ENCODE data around the gene ADRM1.

The ADRM1 gene

DNA sequence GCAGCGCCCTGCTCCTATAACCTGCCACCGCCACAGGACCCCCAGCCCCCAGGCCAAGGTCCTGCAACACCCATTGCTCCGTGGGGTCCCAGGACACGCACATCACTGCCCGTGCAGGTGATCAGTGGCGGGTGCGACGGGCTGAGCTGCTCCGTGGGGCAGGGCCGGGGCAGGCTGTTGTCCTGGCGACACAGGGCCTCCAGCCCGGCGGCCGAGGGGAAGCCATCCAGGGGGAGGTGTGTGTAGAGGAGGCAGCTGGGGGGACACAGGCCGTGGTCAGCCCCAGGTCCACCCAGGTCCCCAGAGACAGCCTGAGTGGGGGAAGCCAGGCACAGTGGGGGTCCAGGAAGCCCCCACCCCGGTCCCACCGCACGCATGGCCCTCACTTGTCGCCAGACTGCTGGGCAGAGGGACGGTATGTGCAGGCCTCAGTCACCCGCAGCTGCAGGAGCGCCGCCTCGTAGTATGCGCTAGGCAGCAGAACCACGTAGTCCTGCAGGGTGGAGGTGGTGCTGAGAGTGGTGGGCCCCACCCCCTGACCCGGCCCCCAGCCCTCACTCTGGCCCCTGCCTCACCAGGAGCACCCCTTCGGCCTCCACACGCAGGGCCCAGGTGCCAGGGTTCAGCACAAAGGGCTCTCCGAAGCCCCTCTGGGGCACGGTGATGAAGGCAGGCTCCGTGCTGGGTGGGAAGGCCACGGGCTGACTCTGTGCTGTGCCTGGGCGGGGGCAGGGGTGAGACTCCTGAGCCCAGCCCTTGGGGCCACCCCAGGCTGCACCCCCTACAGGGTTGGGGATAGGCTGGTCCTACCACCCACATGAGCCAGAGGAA, 30.4 kb downstream of the ADRM1 start:
- Histone ChIP-seq H3K27me3 (ENCODE audit: control insufficient read depth, insufficient read depth, low read length) (no peaks in the 10 kb centered on the region), H2AFZ (no peak overlapping the region), H3K79me2 (peaks cover 3% of the 10 kb centered on the region), H3K36me3 (ENCODE audit: control insufficient read depth, insufficient read depth, low read length) (no peaks in the 10 kb centered on the region), H3K4me2 (ENCODE audit: low read length) (no peak overlapping the region), H3K9me3 (ENCODE audit: control insufficient read depth, low read length) (no peaks in the 10 kb centered on the region), H3K27ac (no peak overlapping the region), H3K4me1 (no peaks in the 10 kb centered on the region), H3K9ac (no peak overlapping the region), H3K4me3 (ENCODE audit: low read depth, low read length) (no peak overlapping the region)
- TF ChIP-seq CTCF (IDR thresholded peaks at IDR 0.05), result no peak

DNA sequence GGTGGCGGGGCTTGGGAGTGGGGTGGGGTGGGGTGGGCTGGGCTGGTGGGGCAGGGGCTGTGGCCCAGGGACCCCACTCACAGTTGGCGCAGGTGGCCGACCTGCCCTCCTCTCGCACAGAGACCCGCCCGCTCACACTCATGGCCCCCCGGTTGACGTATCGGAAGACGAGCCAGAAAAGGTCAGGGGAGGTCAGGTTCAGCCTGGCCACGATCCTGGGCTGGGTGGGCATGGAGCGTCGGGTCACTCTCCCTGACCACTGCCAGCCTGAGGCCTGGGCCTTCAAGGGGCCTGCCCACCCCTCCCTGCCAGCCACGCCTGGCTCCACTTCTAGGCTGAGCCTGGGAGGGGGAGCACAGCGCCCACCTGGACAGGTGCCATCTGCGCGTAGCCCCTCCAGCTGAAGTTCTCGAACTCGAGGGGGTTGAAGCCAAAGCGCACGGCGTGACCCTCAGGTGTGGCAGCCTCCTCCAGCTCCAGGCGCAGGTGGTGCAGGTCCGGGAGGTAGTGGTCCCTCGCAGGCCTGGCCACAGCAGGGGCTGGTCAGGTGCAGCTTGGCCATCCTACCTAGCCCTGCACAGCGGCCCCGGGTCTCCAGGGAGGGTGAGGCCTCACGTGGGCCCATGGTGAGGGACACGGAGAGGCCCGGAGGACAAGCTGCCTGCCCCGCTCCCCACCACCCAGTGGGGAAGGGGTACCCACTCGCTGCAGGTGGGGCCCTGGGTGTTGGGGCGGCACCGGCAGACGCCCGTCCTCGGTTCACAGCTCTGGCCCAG, 31.2 kb downstream of the ADRM1 start:
- Histone ChIP-seq H3K4me2 (ENCODE audit: low read length) (no peak overlapping the region), H3K36me3 (ENCODE audit: control insufficient read depth, insufficient read depth, low read length) (no peaks in the 10 kb centered on the region), H3K27ac (no peak overlapping the region), H3K9me3 (ENCODE audit: control insufficient read depth, low read length) (no peaks in the 10 kb centered on the region), H3K4me1 (no peaks in the 10 kb centered on the region), H2AFZ (no peak overlapping the region), H3K79me2 (peaks cover 3% of the 10 kb centered on the region), H3K27me3 (ENCODE audit: control insufficient read depth, insufficient read depth, low read length) (no peaks in the 10 kb centered on the region), H3K9ac (no peak overlapping the region), H3K4me3 (ENCODE audit: low read depth, low read length) (no peak overlapping the region)
- TF ChIP-seq CTCF (IDR thresholded peaks at IDR 0.05), result no peak

- no peaks in the 10 kb centered on the region for H3K9me3 ChIP-seq (ENCODE audit: control insufficient read depth, low read length)
- H3K9ac ChIP-seq, result no peak overlapping the region
- no peak overlapping the region for H3K4me2 ChIP-seq (ENCODE audit: low read length)
- H2AFZ ChIP-seq, result no peak overlapping the region
- no peak overlapping the region for H3K27ac ChIP-seq
- H3K79me2 ChIP-seq, result peaks cover 3% of the 10 kb centered on the region
- no peak for TF ChIP-seq CTCF (IDR thresholded peaks at IDR 0.05)
- H3K4me1 ChIP-seq, result no peaks in the 10 kb centered on the region
- H3K36me3 ChIP-seq (ENCODE audit: control insufficient read depth, insufficient read depth, low read length), result no peaks in the 10 kb centered on the region
- H3K27me3 ChIP-seq (ENCODE audit: control insufficient read depth, insufficient read depth, low read length), result no peaks in the 10 kb centered on the region
- no peak overlapping the region for H3K4me3 ChIP-seq (ENCODE audit: low read depth, low read length)
Observed at GRCh38 chr20:62334881-62335280, 32.1 kb downstream of the ADRM1 start.

DNA sequence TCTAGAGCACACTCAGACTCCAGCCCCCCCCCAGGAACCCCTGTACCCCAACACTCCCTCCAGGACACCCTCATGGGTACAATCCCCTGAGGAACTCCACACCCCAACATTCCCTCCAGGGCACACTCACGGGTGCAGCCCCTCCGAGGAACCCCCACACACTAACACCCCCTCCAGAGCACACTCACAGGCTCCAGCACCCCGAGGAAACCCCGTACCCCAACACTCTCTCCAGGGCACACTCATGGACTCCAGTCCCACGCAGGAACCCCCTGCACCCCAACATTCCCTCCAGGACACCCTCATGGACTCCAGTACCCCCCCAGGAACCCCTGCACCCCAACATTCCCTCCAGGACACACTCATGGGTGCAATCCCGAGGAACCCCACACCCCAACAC, 32.7 kb downstream of the ADRM1 start:
- H3K27me3 ChIP-seq (ENCODE audit: control insufficient read depth, insufficient read depth, low read length), result no peaks in the 10 kb centered on the region
- H3K36me3 ChIP-seq (ENCODE audit: control insufficient read depth, insufficient read depth, low read length), result no peaks in the 10 kb centered on the region
- H3K4me1 ChIP-seq, result no peaks in the 10 kb centered on the region
- H3K4me3 ChIP-seq (ENCODE audit: low read depth, low read length), result no peak overlapping the region
- no peaks in the 10 kb centered on the region for H3K9me3 ChIP-seq (ENCODE audit: control insufficient read depth, low read length)
- peaks cover 3% of the 10 kb centered on the region for H3K79me2 ChIP-seq
- H3K9ac ChIP-seq, result no peak overlapping the region
- no peak overlapping the region for H3K27ac ChIP-seq
- H3K4me2 ChIP-seq (ENCODE audit: low read length), result no peak overlapping the region
- no peak overlapping the region for H2AFZ ChIP-seq
- no peak for TF ChIP-seq CTCF (IDR thresholded peaks at IDR 0.05)
